Measurements from ENCODE around the gene TARM1. TPM values are rescaled to one million over a fixed set of nuclear protein-coding genes. Genes with fewer than 3 reads are reported as not detected.

TARM1 gene
- total RNA-seq, 1 donor from 2014 or later = not detected

- Mint-ChIP-seq H3K4me3 (no peak overlapping the region), H3K36me3 (no peaks in the 10 kb centered on the region), H3K27ac (no peak overlapping the region), H3K27me3 (ENCODE audit: insufficient read depth, low read depth) (peaks cover 9% of the 10 kb centered on the region), H3K4me1 (no peaks in the 10 kb centered on the region), H3K9me3 (peaks cover 11% of the 10 kb centered on the region)
- H3K9me3 ChIP-seq (ENCODE audit: low read depth) = no peaks in the 10 kb centered on the region
- no peak overlapping the region for H3K9ac ChIP-seq
- no peak overlapping the region for H3K4me3 ChIP-seq
- no peak overlapping the region for H3K27ac ChIP-seq
- H3F3A ChIP-seq (ENCODE audit: low read depth) = no peaks in the 10 kb centered on the region
- DNase-seq (ENCODE audit: low spot score) = no peak
- H2AFZ ChIP-seq (replicated peaks) = no peak overlapping the region
- no peaks in the 10 kb centered on the region for H3K36me3 ChIP-seq
- no peaks in the 10 kb centered on the region for H3K27me3 ChIP-seq
- H3K79me2 ChIP-seq (ENCODE audit: low read depth) = no peaks in the 10 kb centered on the region
- H3K4me1 ChIP-seq = no peaks in the 10 kb centered on the region
- H3K4me2 ChIP-seq = no peak overlapping the region
- TF ChIP-seq EZH2 (IDR thresholded peaks at IDR 0.05) (no peak), CTCF (IDR thresholded peaks at IDR 0.05) (no peak), EZH2phosphoT487 (IDR thresholded peaks at IDR 0.05) (no peak)
- H4K20me1 ChIP-seq (ENCODE audit: low read depth) = no peaks in the 10 kb centered on the region
Observed at GRCh38 chr19:54069470-54069869, 11.7 kb downstream of the TARM1 start.

GRCh38 chr19:54063350-54064116, 17.6 kb downstream of the TARM1 start, which contains the start of gene VSTM1:
Gene VSTM1 (minus strand): TSS chr19:54063897. CDS start chr19:54063777, 120 bp downstream.
- Histone ChIP-seq H3K9ac (no peak within 1 kb of the TSS), H3K4me2 (no peak within 1 kb of the TSS), H4K20me1 (ENCODE audit: low read depth) (no peaks in the 10 kb centered on the region), H2AFZ (replicated peaks) (no peak within 1 kb of the TSS), H3F3A (ENCODE audit: low read depth) (no peaks in the 10 kb centered on the region), H3K4me1 (no peaks in the 10 kb centered on the region), H3K79me2 (ENCODE audit: low read depth) (no peaks in the 10 kb centered on the region), H3K4me3 (no peak within 1 kb of the TSS), H3K9me3 (ENCODE audit: low read depth) (no peaks in the 10 kb centered on the region), H3K36me3 (no peaks in the 10 kb centered on the region), H3K27ac (no peak within 1 kb of the TSS), H3K27me3 (no peaks in the 10 kb centered on the region)
- no peak within 1 kb of the TSS for H3K27ac Mint-ChIP-seq
- H3K36me3 Mint-ChIP-seq = no peaks in the 10 kb centered on the region
- H3K9me3 Mint-ChIP-seq = peaks cover 2% of the 10 kb centered on the region
- no peak within 1 kb of the TSS for H3K4me3 Mint-ChIP-seq
- no peak for DNase-seq (ENCODE audit: low spot score)
- peaks cover 8% of the 10 kb centered on the region for H3K27me3 Mint-ChIP-seq (ENCODE audit: insufficient read depth, low read depth)
- TF ChIP-seq EZH2 (IDR thresholded peaks at IDR 0.05) (no peak), EZH2phosphoT487 (IDR thresholded peaks at IDR 0.05) (no peak), CTCF (IDR thresholded peaks at IDR 0.05) (no peak)
- H3K4me1 Mint-ChIP-seq = no peaks in the 10 kb centered on the region

GRCh38 chr19:54062643-54063042, 18.5 kb downstream of the TARM1 start:
- H3K27me3 ChIP-seq = no peaks in the 10 kb centered on the region
- no peaks in the 10 kb centered on the region for H3K36me3 Mint-ChIP-seq
- no peaks in the 10 kb centered on the region for H3F3A ChIP-seq (ENCODE audit: low read depth)
- no peak overlapping the region for H2AFZ ChIP-seq (replicated peaks)
- H3K9me3 Mint-ChIP-seq = no peaks in the 10 kb centered on the region
- no peak overlapping the region for H3K4me3 Mint-ChIP-seq
- DNase-seq (ENCODE audit: low spot score) = no peak
- no peak overlapping the region for H3K27ac Mint-ChIP-seq
- no peak overlapping the region for H3K4me3 ChIP-seq
- H3K9ac ChIP-seq = no peak overlapping the region
- no peaks in the 10 kb centered on the region for H3K4me1 Mint-ChIP-seq
- H3K9me3 ChIP-seq (ENCODE audit: low read depth) = no peaks in the 10 kb centered on the region
- TF ChIP-seq EZH2phosphoT487 (IDR thresholded peaks at IDR 0.05) (no peak), EZH2 (IDR thresholded peaks at IDR 0.05) (no peak), CTCF (IDR thresholded peaks at IDR 0.05) (no peak)
- H3K27me3 Mint-ChIP-seq (ENCODE audit: insufficient read depth, low read depth) = peaks cover 8% of the 10 kb centered on the region
- no peaks in the 10 kb centered on the region for H4K20me1 ChIP-seq (ENCODE audit: low read depth)
- no peaks in the 10 kb centered on the region for H3K79me2 ChIP-seq (ENCODE audit: low read depth)
- no peak overlapping the region for H3K27ac ChIP-seq
- no peaks in the 10 kb centered on the region for H3K4me1 ChIP-seq
- H3K36me3 ChIP-seq = no peaks in the 10 kb centered on the region
- no peak overlapping the region for H3K4me2 ChIP-seq

Measured in neural progenitor cell (in vitro differentiated cells).